ENCODE measurements around the gene LPAR6.
A peak's percentile ranks its signal among the peaks of the same experiment; 100 is the strongest.
"Not testable (repeated sequence)": the region's sequence is repeated elsewhere in the genome, so short reads cannot be mapped to it uniquely, and the experiment has no call there.

Gene LPAR6, protein sequence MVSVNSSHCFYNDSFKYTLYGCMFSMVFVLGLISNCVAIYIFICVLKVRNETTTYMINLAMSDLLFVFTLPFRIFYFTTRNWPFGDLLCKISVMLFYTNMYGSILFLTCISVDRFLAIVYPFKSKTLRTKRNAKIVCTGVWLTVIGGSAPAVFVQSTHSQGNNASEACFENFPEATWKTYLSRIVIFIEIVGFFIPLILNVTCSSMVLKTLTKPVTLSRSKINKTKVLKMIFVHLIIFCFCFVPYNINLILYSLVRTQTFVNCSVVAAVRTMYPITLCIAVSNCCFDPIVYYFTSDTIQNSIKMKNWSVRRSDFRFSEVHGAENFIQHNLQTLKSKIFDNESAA

GRCh38 chr13:48412881-48413351 is at the start of gene LPAR6:
Gene LPAR6 (minus strand): TSS chr13:48413113. CDS start chr13:48412423, 690 bp downstream.
- peak; percentile 75 for DNase-seq (ENCODE audit: low spot score)

GRCh38 chr13:48457578-48458242 is 44.8 kb upstream of the LPAR6 start:
- no peak for DNase-seq (ENCODE audit: low spot score)

GRCh38 chr13:48456546-48456945 is 43.6 kb upstream of the LPAR6 start:
- DNase-seq (ENCODE audit: low spot score): no peak

DNA sequence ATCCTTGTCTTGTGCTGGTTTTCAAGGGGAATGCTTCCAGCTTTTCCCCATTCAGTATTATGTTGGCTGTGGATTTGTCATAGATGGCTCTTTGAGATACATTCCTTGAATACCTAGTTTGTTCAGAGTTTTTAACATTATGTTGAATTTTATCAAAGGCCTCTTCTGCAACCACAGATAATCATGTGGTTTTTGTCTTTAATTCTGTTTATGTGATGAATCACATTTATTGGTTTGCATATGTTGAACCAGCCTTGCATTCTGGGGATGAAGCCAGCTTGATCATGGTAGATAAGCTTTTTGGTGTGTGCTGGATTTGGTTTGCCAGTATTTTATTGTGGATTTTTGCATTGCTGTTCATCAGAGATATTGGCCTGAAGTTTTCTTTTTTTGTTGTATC is 38.3 kb upstream of the LPAR6 start:
- DNase-seq (ENCODE audit: low spot score): not testable (repeated sequence)

GRCh38 chr13:48449656-48450055 is 36.7 kb upstream of the LPAR6 start:
- no peak for DNase-seq (ENCODE audit: low spot score)

GRCh38 chr13:48448959-48449614 is 36.2 kb upstream of the LPAR6 start:
- DNase-seq (ENCODE audit: low spot score): no peak

GRCh38 chr13:48448285-48448958 is 35.5 kb upstream of the LPAR6 start:
- no peak for DNase-seq (ENCODE audit: low spot score)

DNA sequence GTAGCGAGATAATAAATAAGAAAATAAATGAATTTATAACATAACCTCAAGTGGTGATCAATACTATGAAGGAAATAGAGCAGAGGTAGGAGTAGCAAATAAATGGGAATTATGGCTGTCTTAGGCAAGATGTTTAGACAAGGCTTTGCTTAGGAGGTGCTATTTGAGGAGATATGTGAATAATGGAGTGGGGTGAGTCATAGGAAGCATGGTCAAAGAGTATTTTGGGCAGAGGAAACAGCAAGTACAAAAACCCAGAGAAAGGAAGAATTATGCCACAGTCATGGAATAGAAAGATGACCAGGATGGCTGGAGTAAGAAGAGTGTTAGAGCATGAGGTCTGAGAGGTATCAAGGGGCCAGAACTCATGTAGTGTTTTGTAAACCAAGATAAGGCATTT is 33.6 kb upstream of the LPAR6 start:
- peak; percentile 51 for DNase-seq (ENCODE audit: low spot score)

- no peak for DNase-seq (ENCODE audit: low spot score)
Measured at GRCh38 chr13:48443442-48444208, 30.7 kb upstream of the LPAR6 start.

DNA sequence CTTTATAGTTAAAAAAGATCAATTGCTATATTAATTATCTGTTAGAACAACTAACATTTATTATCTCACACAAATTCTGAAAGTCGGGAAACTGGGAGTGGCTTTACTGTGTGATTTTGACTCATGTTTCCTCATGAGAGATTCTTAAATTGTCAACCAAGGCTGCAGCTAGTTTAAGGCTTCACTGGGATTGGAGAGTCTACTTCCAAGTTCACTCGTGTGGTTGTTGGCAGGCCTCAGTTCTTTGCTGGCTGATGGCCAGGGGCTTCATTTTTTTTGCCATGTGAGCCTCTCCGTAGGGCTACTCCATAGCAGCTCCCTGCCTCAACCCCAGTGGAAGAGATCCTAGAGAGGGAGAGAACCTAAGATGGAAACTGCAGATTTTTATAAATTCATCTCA is 24.5 kb upstream of the LPAR6 start:
- DNase-seq (ENCODE audit: low spot score): no peak

- DNase-seq (ENCODE audit: low spot score): no peak
Measured at GRCh38 chr13:48436661-48437288, 23.9 kb upstream of the LPAR6 start.

GRCh38 chr13:48434200-48434599 is 21.3 kb upstream of the LPAR6 start:
- DNase-seq (ENCODE audit: low spot score): no peak

GRCh38 chr13:48431987-48432615 is 19.2 kb upstream of the LPAR6 start:
- DNase-seq (ENCODE audit: low spot score): no peak

DNA sequence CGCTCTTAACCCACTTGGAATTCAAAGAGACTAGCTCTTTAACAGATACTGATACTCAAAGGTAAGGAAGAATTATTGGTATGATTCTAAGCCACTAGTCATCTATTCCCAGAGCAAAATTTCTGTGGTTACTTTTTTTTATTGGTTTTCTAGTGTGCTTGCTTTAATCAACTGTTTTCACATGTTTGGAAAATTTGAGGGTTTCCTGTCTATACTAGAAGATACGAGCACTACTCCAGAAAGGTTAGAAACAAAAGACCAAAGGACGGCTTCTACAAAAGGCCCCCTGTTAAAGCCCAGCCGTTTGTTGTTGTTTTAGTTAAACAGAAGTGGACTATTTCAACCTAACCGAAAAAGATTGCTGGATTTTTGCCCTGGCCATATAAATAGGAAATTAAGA is 18.5 kb upstream of the LPAR6 start:
- DNase-seq (ENCODE audit: low spot score): no peak

GRCh38 chr13:48429886-48430285 is 17.0 kb upstream of the LPAR6 start:
- no peak for DNase-seq (ENCODE audit: low spot score)

- DNase-seq (ENCODE audit: low spot score): no peak
Measured at GRCh38 chr13:48429036-48429435, 16.1 kb upstream of the LPAR6 start.

GRCh38 chr13:48426755-48427298 is 13.9 kb upstream of the LPAR6 start:
- not testable (repeated sequence) for DNase-seq (ENCODE audit: low spot score)

DNA sequence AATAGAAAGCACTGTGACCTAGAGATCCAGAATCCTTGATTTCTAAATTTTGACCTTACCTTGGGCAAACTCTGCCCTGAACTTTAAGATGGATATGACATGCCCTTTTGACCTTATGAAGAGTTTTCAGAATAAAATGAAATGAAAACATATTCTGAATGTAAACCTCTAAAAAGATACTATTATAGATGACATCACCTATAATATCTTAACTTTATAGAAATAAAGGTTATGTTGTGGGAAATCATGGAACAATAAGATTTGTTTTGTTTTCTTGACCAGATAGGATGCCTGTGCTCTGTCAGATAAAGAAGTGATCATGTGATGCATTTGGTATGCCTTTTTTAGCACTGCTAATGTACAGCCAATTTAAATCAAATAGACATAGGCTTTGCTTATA is 13.1 kb upstream of the LPAR6 start:
- no peak for DNase-seq (ENCODE audit: low spot score)

- no peak for DNase-seq (ENCODE audit: low spot score)
Measured at GRCh38 chr13:48424212-48424611, 11.3 kb upstream of the LPAR6 start.

- DNase-seq (ENCODE audit: low spot score): not testable (repeated sequence)
Measured at GRCh38 chr13:48422003-48422402, 9.1 kb upstream of the LPAR6 start.
